Measurements from ENCODE around the gene ZNF33A.
"Not testable (repeated sequence)": the region's sequence is repeated elsewhere in the genome, so short reads cannot be mapped to it uniquely, and the experiment has no call there.

The ZNF33A gene

DNA sequence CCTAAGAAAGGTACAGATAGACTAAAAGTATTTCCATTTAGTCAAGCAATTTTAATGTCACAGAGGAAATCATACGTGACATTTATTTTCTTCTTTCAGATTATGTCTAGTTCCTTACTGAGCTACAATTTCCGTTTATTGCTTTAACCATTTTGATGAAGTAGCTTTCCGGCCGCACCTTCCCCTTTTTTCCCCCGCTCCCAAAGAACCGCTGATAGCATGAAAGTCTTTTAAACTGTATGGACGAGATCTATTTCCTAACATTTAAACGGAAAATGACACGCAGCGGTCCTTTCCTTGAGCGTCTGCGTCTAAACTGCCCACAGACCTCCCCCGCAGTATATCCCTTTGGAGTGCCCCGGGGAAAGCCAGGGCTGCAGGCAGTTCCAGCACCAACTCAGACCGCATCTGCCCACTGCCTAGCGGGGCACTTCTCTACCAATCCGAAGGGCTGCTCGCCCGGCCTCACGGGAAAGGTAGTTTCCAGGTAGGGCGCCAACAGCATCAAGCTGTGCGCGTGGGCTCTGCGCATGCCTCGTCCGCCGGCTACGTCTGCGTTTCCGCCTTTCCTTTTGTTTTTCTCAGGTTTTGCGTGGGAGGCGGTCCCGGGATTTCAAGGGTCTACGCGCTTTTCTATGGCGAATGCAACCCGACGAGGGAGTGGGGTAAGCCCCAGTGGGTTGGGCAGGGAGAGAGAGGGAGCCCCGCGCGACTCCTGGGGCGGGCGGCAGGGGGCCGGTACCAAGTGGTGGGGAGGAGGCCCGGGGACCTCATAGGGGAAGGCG is at the start of gene ZNF33A:
TSS of gene ZNF33A (plus strand) at position 557 of the 785 bp plus-strand sequence. CDS start 1,667 bp downstream, outside the sequence.
- DNase-seq (ENCODE audit: low spot score), result peak; percentile 93

DNA sequence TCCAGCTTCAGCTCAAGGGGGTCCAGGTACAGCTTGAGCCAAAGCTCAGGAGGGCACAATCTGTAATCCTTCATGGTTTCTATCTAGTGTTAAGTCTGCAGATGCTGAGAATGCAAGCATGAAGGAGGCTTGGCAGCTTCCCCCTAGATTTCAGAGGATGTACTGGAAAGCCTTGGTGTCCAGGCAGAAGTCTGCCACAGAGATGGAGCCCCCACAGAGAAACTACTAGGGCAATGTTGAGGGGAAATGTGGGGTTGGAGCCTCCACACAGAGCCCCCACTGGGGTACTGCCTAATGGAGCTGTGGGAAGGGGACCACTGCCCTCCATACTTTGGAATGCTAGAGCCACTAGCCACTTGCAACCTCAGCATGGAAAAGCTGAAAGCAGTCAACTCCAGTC is 45.5 kb upstream of the ZNF33A start:
- DNase-seq (ENCODE audit: low spot score), result no peak

DNA sequence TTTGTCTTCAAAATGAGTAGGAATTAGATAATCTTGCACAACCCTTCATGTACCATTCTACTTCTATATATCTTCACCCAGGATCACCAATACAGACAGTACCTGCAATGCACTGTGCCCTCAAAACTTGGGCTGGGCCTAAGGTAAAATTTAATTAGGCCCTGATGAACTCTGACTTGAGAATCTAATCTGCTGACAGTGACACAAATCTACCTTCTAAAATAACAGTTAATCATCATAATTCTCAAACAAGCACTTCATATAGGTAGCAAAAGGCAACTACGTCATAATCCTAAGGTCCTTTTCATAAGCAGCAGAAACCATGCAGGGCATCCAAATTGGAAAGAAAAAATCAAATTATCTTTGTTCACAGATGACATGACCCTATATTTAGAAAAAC is 38.1 kb upstream of the ZNF33A start:
- DNase-seq (ENCODE audit: low spot score), result no peak

DNA sequence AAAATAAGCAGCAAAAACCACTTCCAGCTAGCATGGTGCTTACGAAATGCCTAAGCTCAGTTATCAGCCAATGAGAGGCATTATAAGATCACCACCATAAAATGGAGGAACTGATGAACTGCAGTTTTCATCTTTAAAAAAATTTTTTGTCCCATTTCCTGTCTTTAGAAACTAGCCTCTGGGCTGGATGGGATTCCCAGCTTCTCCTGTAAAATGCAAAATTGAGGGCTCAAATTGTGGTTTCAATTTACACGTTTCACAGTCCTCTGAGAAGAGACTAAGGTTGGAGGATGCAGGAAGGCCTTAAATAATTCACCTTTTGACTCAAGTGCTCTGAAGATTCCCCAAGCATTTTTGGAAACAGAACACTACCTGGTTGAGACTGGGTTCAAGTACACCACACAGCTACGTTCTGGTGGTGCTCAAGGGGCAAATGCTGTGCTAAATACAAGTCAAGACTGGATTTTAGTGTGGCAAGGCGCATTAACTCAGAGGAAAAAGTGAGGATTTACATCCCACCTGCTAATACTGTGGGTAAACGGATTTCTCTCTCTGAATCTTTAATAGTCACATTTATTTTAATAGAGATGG is 35.0 kb upstream of the ZNF33A start:
- no peak for DNase-seq (ENCODE audit: low spot score)

DNA sequence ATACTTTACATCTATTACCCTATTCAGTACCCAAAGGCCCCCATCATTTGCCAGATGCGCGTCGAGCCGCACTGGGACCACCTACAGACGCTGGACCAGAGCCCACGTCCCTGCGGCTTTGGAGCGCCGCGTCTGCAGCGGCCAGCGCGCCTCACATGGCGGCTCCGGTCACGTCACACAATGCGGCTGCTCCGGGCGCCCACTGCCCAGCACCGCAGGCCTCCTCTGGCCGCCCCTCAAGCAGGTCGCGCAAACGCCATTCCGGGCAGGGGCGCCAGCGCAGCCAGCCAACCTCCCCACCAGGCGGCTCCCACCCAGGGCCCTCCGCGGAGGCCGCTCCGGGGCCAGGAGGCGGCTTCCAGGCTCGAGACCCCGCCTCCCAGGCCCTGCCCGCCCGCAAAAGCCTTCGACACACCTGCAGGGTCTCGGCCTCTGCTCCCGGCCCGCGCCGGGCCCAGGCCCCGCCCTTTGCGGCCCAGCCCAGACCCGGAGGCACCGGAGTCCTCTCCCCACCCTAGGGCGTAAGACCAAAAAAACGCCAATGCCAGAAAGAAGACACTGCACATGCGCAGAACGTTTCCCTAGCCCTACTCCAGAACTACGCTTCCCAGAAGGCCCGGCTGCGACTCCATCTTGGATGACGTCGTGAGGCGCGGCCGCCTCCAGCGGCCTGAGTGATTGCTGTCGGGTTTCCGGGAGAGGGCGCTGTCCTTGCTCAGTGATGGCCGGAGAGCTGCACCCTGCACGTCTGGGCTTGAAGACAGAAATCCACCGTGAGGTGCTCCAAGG is 34.2 kb upstream of the ZNF33A start, which contains the start of gene ZNF25:
TSS of gene ZNF25 (minus strand) at position 557 of the 789 bp plus-strand sequence. CDS start 4,925 bp downstream, outside the sequence.
- peak; percentile 99 for DNase-seq (ENCODE audit: low spot score)

DNA sequence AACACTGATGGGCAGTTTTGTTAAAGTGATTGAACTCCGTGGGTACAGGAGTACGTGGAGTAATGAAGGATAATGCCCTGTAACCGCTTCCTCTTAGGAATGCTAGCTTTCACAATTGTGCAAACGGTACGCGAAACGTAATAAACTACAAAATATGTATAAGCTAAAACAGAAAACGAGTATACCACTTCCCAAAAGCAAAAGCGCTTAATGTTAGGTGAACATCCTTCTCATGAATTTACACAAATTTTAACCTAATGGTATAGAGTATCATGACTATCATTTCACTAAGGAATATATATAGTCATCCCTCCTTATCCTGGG is 33.6 kb upstream of the ZNF33A start:
- DNase-seq (ENCODE audit: low spot score), result no peak

DNA sequence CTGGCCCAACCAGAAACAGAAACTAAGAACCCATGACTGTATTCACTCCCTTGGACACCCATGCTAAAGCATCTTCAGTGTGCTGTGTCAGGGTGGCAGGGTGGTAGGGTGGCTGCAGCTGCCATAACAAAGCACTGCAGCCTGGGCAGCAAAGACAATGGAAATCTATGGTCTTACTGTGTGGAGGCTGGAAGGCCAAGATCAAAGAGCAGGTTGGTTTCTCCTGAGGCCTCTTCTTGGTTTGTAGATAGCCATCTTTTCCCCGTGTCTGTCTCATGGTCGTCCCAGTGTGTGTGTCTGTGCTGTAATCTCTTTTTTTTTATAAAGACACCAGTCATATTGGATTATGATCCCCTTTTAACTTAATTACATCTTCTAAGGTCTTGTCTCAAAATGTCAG is 18.8 kb upstream of the ZNF33A start:
- no peak for DNase-seq (ENCODE audit: low spot score)

DNA sequence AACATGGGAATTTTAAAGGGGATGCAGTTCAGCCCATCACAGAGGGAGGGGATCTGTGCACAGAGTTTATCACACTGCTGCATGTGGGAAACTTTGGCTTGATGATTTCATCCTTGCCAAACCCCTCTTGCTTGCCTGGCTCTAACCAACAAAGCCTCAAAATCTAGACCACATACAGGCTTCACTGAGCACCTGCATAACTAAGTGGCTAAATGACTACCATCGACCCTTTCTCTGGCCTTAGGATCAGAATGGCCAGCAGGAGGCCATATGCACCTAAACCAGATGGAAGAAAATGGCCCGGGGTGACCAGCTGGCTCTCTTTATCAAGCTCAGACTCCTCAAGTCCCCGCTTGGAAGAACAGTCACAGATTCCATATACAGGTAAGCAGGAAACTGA is 18.4 kb upstream of the ZNF33A start:
- DNase-seq (ENCODE audit: low spot score), result no peak

DNA sequence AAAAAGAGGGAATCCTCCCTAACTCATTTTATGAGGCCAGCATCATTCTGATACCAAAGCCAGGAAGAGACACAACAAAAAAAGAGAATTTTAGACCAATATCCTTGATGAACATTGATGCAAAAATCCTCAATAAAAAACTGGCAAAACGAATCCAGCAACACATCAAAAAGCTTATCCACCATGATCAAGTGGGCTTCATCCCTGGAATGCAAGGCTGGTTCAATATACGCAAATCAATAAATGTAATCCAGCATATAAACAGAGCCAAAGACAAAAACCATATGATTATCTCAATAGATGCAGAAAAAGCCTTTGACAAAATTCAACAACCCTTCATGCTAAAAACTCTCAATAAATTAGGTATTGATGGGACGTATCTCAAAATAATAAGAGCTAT is 11.6 kb upstream of the ZNF33A start:
- not testable (repeated sequence) for DNase-seq (ENCODE audit: low spot score)

DNA sequence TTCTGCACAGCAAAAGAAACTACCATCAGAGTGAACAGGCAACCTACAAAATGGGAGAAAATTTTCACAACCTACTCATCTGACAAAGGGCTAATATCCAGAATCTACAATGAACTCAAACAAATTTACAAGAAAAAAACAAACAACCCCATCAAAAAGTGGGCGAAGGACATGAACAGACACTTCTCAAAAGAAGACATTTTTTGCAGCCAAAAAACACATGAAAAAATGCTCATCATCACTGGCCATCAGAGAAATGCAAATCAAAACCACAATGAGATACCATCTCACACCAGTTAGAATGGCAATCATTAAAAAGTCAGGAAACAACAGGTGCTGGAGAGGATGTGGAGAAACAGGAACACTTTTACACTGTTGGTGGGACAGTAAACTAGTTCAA is 10.0 kb upstream of the ZNF33A start:
- DNase-seq (ENCODE audit: low spot score), result not testable (repeated sequence)

DNA sequence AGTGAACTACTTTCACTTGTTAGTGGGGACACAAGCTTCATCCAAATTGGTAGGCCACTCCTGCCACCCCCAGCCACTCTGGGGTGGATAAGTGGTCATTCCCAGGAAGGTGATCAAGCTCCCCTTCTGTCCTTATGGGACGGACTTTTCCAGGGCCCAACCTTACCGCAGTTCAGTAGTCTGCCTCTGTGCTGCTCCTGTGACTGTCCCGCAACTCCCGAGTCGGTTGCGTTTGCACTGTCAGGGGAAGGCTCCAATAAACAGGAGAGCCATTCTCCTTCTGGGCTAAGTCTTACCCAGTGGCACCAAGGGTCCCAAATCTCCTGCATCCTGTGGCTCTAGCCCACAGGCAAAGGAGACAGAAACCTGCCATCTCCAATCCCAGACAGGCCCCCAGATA is 7.4 kb upstream of the ZNF33A start:
- no peak for DNase-seq (ENCODE audit: low spot score)

DNA sequence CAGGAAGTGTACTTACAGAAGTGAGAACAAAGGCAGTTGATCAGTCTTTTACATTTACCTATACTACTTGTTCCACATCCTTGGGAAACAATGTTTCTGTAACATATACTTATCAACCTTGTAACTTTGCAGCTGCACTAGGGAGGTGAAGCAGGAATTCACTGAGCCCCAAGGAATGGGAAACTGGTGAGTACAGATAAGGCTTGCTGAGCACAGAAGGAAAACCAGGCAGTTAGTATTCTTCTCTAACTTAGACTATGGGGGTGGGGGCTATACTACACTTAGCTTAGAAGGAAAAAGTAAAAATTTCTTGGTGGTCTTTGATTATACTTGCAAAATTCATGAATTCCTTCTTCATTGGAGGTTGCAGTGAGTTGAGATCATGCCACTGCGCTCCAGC is 6.9 kb upstream of the ZNF33A start:
- DNase-seq (ENCODE audit: low spot score), result no peak

DNA sequence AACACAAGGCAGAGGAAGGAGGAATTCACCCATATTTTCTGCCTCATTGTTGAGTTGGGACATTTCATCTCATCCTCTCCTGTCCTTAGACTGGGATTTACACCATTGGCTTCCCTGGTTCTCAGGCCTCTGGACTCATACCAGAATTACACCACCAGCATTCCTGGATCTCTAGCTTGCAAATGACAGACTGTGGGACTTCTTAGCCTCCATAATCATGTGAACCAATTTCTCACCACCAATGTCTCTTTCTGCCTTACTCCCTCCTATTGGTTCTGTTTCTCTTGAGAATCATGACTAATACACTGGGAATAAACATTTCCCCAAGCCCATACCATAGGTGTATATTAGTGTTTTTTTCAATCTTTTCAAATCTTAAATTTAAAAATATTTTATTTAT is 2.9 kb upstream of the ZNF33A start:
- no peak for DNase-seq (ENCODE audit: low spot score)

DNA sequence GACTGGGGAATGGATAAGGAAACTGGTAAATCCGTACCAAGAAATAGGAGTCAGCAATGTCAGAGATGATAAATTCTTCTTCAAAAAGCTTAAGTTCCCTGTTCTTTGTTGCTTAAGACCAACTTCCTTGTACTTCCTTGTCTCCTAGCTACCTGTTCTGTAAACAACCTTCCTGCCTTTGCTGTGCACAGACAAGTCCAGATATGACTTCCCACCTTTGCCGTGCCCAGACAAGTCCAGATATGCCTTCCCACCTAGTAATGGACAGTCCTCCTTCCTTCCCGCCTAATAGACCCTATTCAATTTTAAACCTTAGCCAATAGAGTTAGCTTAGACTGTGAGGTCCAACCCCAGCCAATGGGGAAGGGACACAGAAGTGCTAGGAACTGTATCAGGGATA is 2.5 kb upstream of the ZNF33A start:
- peak; percentile 7 for DNase-seq (ENCODE audit: low spot score)

DNA sequence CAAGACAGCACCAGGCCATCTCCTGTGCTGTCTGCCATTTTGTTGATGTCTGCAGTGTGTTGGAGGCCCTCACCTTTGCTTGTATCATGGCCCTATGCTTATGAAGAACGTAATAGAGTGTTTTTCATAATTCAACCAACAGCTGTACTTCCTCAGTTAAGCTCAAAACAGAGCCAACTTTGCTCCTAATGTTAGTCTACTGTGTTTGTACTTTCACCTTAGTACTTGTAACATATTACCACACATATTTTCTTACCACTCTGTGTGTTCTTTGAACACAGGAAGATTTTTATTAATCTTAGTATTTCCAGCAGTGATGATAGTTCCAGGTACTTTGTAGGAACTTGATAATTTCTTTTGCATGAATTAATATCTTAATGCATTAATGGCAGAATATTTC is 5.9 kb downstream of the ZNF33A start:
- no peak for DNase-seq (ENCODE audit: low spot score)

DNA sequence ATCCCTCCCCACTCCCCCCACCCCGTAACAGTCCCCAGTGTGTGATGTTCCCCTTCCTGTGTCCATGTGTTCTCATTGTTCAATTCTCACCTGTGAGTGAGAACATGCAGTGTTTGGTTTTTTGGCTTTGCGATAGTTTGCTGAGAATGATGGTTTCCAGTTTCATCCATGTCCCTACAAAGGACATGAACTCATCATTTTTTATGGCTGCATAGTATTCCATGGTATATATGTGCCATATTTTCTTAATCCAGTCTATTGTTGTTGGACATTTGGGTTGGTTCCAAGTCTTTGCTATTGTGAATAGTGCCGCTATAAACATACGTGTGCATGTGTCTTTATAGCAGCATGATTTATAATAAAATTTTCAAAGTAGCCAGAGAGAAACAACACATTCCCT is 8.6 kb downstream of the ZNF33A start:
- not testable (repeated sequence) for DNase-seq (ENCODE audit: low spot score)

DNA sequence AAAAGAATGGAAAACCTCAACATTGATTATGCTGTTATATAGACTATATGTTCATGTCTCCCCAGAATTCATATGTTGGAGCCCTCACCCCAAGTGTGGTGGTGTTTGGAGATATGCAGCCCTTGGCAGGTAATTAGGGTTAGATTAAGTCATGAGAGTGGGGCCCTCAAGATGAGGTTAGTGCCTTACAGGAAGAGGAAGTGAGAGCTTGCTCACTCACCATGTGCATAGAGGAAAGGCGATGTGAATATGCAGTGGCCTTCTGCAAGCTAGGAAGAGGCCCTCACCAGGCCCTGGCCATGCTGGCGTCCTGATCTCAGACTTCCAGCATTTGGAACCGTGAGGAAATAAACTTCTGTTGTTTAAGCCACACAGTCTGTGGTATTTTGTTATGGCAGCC is 14.8 kb downstream of the ZNF33A start:
- DNase-seq (ENCODE audit: low spot score), result no peak

DNA sequence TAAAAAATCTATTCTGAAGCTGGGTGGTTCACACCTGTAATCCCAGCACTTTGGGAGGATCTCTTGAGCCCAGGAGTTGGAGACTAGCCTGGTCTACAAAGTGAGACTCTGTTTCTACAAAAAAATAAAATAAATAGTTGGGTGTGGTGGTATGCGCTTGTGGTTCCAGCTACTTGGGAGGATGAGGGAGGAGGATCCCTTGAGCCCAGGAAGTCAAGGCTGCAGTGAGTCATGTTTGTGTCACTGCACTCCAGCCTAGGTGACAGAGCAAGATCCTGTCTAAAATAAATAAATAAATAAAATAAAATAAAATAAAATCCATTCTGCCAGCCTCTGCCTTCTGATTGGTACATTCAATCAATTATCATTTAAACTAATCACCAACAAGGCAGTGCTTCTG is 17.5 kb downstream of the ZNF33A start:
- peak; percentile 14 for DNase-seq (ENCODE audit: low spot score)

DNA sequence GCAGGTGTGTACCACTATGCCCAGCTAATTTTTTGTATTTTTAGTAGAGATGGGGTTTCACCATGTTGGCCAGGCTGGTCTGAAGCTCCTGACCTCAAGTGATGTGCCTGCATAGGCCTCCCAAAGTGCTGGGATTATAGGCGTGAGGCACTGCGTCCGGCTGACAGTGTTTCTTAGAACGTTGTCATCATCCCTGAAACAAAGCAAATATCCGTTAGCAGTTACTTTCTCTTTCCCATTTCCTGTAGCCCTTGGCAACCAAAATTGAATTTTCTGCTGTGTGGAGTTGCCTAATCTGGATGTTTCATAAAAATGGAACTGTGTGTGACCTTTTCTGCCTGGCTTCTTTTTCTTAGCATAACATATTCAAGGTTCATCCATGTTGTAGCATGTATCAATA is 22.4 kb downstream of the ZNF33A start:
- no peak for DNase-seq (ENCODE audit: low spot score)

DNA sequence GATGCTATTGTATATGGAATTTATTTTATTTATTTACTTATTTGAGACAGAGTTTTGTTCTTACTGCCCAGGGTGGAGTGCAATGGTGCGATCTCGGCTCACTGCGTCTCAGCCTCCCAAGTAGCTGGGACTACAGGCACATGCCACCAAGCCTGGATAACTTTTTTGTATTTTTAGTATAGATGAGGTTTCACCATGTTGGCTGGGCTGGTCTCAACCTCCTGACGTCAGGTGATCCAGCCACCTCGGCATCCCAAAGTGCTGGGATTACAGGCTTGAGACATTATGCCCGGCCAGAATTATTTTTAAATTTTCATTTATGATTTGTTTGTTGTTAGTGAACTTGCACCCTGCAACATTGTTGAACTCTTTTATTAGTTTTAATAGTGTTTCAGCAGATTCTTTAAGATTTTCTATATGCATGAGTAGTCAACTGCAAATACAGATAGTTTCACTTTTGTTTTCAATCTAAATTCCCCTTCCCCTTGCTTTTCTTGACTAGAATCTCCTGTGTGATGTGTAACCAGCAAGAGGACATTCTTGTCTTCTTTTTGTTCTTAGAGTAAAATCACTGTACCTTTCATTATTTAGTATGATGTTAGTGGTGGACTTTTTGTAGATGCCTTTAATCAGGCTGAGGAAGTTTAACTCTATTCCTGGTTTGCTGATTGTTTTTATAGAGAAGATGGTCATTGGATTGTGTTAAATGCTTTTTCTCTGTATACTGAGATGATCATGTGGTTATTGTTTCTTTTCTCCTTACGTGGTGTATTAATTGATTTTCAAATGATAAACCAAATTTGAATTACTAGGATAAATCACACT is 27.8 kb downstream of the ZNF33A start:
- DNase-seq (ENCODE audit: low spot score), result no peak

DNA sequence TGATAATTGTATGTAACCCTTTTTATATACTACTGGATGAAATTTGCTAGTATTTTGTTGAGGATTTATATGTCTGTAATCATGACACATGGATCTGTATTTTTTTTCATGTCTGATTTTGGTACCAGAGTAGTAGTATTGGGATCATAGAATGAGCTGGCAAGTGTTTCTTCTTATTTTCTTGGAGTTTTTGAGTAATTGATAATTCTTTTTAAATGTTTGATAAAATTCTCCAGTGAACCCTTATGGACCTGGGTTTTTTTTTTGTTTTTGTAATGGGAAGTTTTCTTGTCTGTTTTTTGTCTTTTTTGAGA is 28.4 kb downstream of the ZNF33A start:
- no peak for DNase-seq (ENCODE audit: low spot score)

DNA sequence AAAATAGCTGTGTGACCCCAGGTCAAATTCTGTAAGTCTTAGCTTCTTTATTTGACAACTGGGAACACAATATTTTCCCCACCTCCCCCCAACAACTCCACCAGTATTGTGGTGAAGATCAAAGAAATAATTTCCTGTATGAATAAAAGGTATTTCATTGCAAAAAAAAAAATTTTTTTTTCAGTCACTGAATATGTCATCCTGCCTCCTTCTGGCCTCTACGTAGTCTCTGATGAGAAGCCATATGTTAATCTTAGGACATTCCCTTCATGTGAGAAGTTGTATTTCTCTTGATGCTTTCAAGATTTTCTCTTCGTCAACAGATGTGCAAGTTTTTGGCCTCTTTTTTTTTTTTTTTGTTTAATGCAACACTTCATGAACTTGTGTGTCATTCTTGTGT is 33.0 kb downstream of the ZNF33A start:
- no peak for DNase-seq (ENCODE audit: low spot score)
